Activated naive CD4-positive, alpha-beta T cell treated with anti-CD3 and anti-CD28 coated beads for 36 hours (primary cell): ENCODE results near the gene TFPT. TPM values are rescaled to one million over a fixed set of nuclear protein-coding genes. Genes with fewer than 3 reads are reported as not detected.
"Not testable (repeated sequence)": the region's sequence is repeated elsewhere in the genome, so short reads cannot be mapped to it uniquely, and the experiment has no call there.

ENCODE experiments used
- CTCF ChIA-PET: fragments of 350-600 bp; sonication (Branson Sonifier 250); formaldehyde crosslinking; loops from one replicate; lab custom pipeline; 2021; ENCODE audit warnings: antibody characterized with exemption; lab: Charles Lee
- DNase-seq: peaks from one replicate; pipeline ENCODE4 v3.0.0-alpha.2; 2020
- H3K27ac Mint-ChIP-seq: one replicate; pipeline ENCODE4 v1.8.0; 2021; ENCODE audit warnings: mild to moderate bottlenecking, mixed read lengths
- H3K27me3 Mint-ChIP-seq: one replicate; pipeline ENCODE4 v1.8.0; 2021; ENCODE audit warnings: low read depth, mixed read lengths
- H3K36me3 Mint-ChIP-seq: one replicate; pipeline ENCODE4 v1.8.0; 2021; ENCODE audit warnings: low read depth, mixed read lengths
- H3K4me1 Mint-ChIP-seq: one replicate; pipeline ENCODE4 v1.8.0; 2021; ENCODE audit warnings: low read depth, mixed read lengths
- H3K4me3 Mint-ChIP-seq: one replicate; pipeline ENCODE4 v1.8.0; 2021; ENCODE audit warnings: mild to moderate bottlenecking, moderate library complexity, mixed read lengths
- H3K9me3 Mint-ChIP-seq: one replicate; pipeline ENCODE4 v1.8.0; 2021; ENCODE audit warnings: mixed read lengths
- intact Hi-C: fragments of 100-400 bp; cut with micrococcal nuclease; formaldehyde crosslinking; loops from one replicate; pipeline ENCODE4 v1.15.1; 2023
- total RNA-seq, 2 experiments: library from RNA; stranded (reverse); gene quantifications; one replicate each; pipeline ENCODE4 v1.2.3, GENCODE V29; 2021

TFPT gene
- total RNA-seq, 2 experiments from 2014 or later: 17.0 to 17.3 TPM

DNA sequence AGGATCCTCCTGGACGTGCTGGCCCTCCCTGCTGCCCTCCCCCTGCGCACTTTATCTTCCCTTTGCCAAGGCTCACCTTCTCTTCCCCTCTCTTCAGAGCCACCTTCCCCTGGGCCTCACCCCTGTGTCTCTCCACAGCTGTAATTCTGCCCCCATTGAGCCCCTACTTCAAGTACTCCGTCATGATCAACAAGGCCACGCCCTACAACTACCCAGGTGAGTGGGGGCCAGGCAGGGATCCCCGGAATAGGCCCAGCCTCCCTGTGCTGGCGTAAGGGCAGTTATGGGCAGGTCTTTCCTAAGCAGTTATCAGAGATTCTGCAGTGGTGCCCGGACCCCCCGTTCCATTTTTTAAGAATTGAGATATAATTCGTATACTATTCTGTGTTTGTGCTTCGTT, 9.7 kb downstream of the TFPT start:
- no peak overlapping the region for H3K4me3 Mint-ChIP-seq
- no peaks in the 10 kb centered on the region for H3K9me3 Mint-ChIP-seq
- no peak overlapping the region for H3K27ac Mint-ChIP-seq
- DNase-seq: no peak
- no peaks in the 10 kb centered on the region for H3K27me3 Mint-ChIP-seq
- peaks cover 34% of the 10 kb centered on the region for H3K4me1 Mint-ChIP-seq
- H3K36me3 Mint-ChIP-seq: peaks cover 23% of the 10 kb centered on the region
- CTCF ChIA-PET: no interaction called here
- intact Hi-C loops: no loop called here

DNA sequence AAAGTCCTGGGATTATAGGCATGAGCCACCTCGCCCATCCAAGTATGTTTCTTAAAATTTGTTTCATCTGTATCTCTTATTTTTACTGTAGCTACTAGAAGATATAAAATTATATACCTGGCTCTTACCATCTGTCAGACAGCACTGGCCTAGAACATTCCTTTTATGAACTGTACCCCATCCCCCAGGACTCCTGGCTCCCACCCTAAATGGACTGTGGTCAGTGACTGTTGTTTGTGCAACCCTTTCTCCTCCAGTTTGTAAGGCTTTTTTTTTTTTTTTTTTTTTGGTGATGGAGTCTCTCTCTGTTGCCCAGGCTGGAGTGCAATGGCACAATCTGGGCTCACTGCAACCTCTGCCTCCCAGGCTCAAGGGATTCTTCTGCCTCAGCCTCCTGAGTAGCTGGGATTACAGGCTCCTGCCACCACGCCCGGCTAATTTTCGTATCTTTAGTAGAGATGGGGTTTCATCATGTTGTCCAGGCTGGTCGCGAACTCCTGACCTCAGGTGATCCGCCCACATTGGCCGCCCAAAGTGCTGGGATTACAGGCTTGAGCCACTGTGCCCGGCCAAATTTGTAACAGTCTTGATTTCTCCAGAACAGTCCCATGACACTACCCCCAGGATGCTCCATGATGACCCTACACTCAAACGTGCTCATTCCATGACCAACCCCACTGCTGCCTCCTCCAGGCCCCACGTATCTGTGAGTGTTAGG, 10.3 kb downstream of the TFPT start:
- H3K4me1 Mint-ChIP-seq: peaks cover 31% of the 10 kb centered on the region
- no peaks in the 10 kb centered on the region for H3K27me3 Mint-ChIP-seq
- DNase-seq: no peak
- H3K4me3 Mint-ChIP-seq: no peak overlapping the region
- intact Hi-C loops: loop anchor here (5.0 kb wide), 1 partner anchor 238 kb away; the partner anchor contains the start of gene MYADM
- H3K27ac Mint-ChIP-seq: no peak overlapping the region
- H3K36me3 Mint-ChIP-seq: peaks cover 17% of the 10 kb centered on the region
- H3K9me3 Mint-ChIP-seq: no peaks in the 10 kb centered on the region
- CTCF ChIA-PET: no interaction called here

DNA sequence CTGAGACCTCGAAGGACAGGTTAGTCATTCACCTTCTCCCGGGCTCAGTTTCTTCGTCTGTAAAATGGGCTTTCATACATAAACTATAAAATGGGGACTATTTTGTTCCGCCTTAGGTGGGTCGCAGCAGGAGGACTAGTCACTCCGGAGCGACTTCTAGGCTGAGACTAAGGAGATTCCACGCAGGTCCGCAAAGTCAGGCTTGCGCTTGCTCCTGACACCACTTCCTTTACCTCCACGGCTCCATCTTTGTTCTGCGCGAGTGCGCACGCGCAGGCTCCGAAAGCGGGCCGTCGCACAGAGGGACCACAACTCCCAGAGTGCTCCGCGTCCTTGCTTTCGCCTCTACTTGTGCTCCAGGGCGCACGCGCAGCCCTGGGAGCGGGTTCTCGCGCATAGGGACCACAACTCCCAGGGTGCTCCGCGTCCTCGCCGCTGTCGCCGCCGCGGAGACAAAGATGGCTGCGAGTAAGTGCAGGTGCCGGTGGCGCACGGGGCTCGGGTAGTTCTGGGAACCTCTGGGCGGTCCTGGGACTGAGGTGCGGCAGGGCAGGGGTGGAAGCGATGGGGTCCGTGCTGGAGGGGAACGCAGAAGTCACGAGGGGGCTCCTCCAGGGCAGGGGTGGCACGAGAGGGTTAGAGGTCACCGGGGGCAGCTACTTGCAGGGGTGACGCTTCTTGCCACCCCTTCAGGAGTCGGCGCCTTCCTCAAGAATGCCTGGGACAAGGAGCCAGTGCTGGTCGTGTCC, 12.9 kb downstream of the TFPT start, which contains the start of gene NDUFA3:
Gene NDUFA3, plus strand, starts transcription at position 435 of the 749 bp plus-strand sequence. Its CDS starts 24 bp downstream, at position 459.
- H3K9me3 Mint-ChIP-seq: no peaks in the 10 kb centered on the region
- H3K4me3 Mint-ChIP-seq: peak within 1 kb of the TSS; percentile 99
- DNase-seq: peak; percentile 98
- intact Hi-C loops: loop anchor here (1.0 to 5.0 kb wide), 5 partner anchors 13 to 582 kb away; partner anchors contain the start of genes CNOT3, LENG1, MYADM and PRPF31
- peak within 1 kb of the TSS; percentile 92 for H3K27ac Mint-ChIP-seq
- H3K36me3 Mint-ChIP-seq: peaks cover 13% of the 10 kb centered on the region
- H3K4me1 Mint-ChIP-seq: peaks cover 28% of the 10 kb centered on the region
- CTCF ChIA-PET: no interaction called here
- H3K27me3 Mint-ChIP-seq: no peaks in the 10 kb centered on the region

GRCh38 chr19:54100561-54100960, 14.9 kb downstream of the TFPT start, which contains the start of gene OSCAR:
Gene OSCAR (minus strand): TSS chr19:54100803. CDS start chr19:54100792, 11 bp downstream.
- DNase-seq: no peak
- H3K4me3 Mint-ChIP-seq: peak within 1 kb of the TSS; percentile 38
- H3K27me3 Mint-ChIP-seq: no peaks in the 10 kb centered on the region
- peak within 1 kb of the TSS; percentile 37 for H3K27ac Mint-ChIP-seq
- CTCF ChIA-PET: no interaction called here
- intact Hi-C loops: loop anchor here (5.0 kb wide), 1 partner anchor 233 kb away; the partner anchor contains the start of gene MYADM
- peaks cover 28% of the 10 kb centered on the region for H3K4me1 Mint-ChIP-seq
- H3K9me3 Mint-ChIP-seq: no peaks in the 10 kb centered on the region
- peaks cover 2% of the 10 kb centered on the region for H3K36me3 Mint-ChIP-seq

- H3K9me3 Mint-ChIP-seq, H3K27ac Mint-ChIP-seq, DNase-seq, H3K4me3 Mint-ChIP-seq, CTCF ChIA-PET, H3K27me3 Mint-ChIP-seq, H3K36me3 Mint-ChIP-seq: not testable (repeated sequence)
- H3K4me1 Mint-ChIP-seq: peaks cover 24% of the 10 kb centered on the region
- intact Hi-C loops: loop anchor here (5.0 kb wide), 1 partner anchor 233 kb away; the partner anchor contains the start of gene MYADM
Measured at GRCh38 chr19:54099903-54100255, 15.6 kb downstream of the TFPT start.

GRCh38 chr19:54099190-54099902, 16.1 kb downstream of the TFPT start:
- intact Hi-C loops: no loop called here
- no peak for DNase-seq
- Mint-ChIP-seq H3K36me3 (no peaks in the 10 kb centered on the region), H3K27me3 (peaks cover 2% of the 10 kb centered on the region), H3K27ac (no peak overlapping the region), H3K9me3 (no peaks in the 10 kb centered on the region), H3K4me3 (no peak overlapping the region), H3K4me1 (peaks cover 23% of the 10 kb centered on the region)
- CTCF ChIA-PET: no interaction called here

GRCh38 chr19:54096617-54097106, 18.8 kb downstream of the TFPT start:
- no peaks in the 10 kb centered on the region for H3K36me3 Mint-ChIP-seq
- intact Hi-C loops: no loop called here
- peak overlapping the region; percentile 2 for H3K27ac Mint-ChIP-seq
- H3K9me3 Mint-ChIP-seq: no peaks in the 10 kb centered on the region
- H3K4me3 Mint-ChIP-seq: peak overlapping the region; percentile 36
- CTCF ChIA-PET: interaction anchor here (0.5 kb wide), 1 partner anchor 14 kb away, joined by 4 read pairs; no protein-coding TSS in a partner anchor
- DNase-seq: no peak
- H3K27me3 Mint-ChIP-seq: peaks cover 11% of the 10 kb centered on the region
- peaks cover 10% of the 10 kb centered on the region for H3K4me1 Mint-ChIP-seq

- Mint-ChIP-seq H3K4me3 (peak overlapping the region; percentile 64), H3K27me3 (peaks cover 11% of the 10 kb centered on the region)
- H3K27ac Mint-ChIP-seq, H3K36me3 Mint-ChIP-seq, intact Hi-C loops, H3K4me1 Mint-ChIP-seq, H3K9me3 Mint-ChIP-seq: not testable (repeated sequence)
- CTCF ChIA-PET: interaction anchor here (1.0 kb wide), 1 partner anchor 14 kb away, joined by 3 read pairs; no protein-coding TSS in a partner anchor
- peak; percentile 56 for DNase-seq
Measured at GRCh38 chr19:54095859-54096616, 19.4 kb downstream of the TFPT start.

GRCh38 chr19:54095136-54095858, 20.2 kb downstream of the TFPT start:
- peaks cover 10% of the 10 kb centered on the region for H3K4me1 Mint-ChIP-seq
- peaks cover 11% of the 10 kb centered on the region for H3K27me3 Mint-ChIP-seq
- no peak overlapping the region for H3K27ac Mint-ChIP-seq
- peak overlapping the region; percentile 21 for H3K4me3 Mint-ChIP-seq
- CTCF ChIA-PET: interaction anchor here (0.8 to 1.0 kb wide), 2 partner anchors 13 to 303 kb away, joined by 3 read pairs; no protein-coding TSS in a partner anchor
- no peak for DNase-seq
- intact Hi-C loops: no loop called here
- H3K9me3 Mint-ChIP-seq: no peaks in the 10 kb centered on the region
- no peaks in the 10 kb centered on the region for H3K36me3 Mint-ChIP-seq

DNA sequence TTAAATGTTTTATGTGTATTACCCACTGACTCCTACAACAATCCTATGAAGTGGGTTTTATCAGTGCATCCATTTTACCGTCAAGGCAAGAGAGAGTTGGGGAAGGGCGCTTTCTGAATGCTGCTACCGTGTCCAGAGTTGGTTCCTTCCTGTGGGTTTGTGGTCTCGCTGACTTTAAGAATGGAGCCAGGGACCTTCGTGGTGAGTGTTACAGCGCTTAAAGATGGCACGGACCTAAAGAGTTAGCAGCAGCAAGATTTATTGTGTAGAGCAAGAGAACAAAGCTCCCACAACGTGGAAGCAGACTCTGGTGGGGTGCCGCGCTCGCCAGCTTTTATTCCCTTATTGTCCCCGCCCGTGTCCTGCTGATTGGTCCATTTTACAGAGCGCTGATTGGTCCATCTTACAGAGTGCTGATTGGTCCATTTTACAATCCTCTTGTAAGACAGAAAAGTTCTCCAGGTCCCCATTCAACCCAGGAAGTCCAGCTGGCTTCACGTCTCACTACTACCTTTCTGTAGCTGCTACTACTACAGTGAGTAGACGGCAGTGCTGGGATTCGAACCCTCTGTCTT, 20.9 kb downstream of the TFPT start:
- intact Hi-C loops: no loop called here
- DNase-seq: no peak
- CTCF ChIA-PET: interaction anchor here (0.7 to 0.8 kb wide), 2 partner anchors 302 to 352 kb away, joined by 3 to 4 read pairs; no protein-coding TSS in a partner anchor
- Mint-ChIP-seq H3K9me3 (no peaks in the 10 kb centered on the region), H3K4me1 (peaks cover 10% of the 10 kb centered on the region), H3K27ac (no peak overlapping the region), H3K4me3 (no peak overlapping the region), H3K36me3 (no peaks in the 10 kb centered on the region), H3K27me3 (peaks cover 11% of the 10 kb centered on the region)
